Ectodermal cell (in vitro differentiated cells): ENCODE results near the gene RABEP2.
"Not testable (repeated sequence)": the region's sequence is repeated elsewhere in the genome, so short reads cannot be mapped to it uniquely, and the experiment has no call there.

ENCODE experiments used
- H3K27ac ChIP-seq: 2 replicates; pipeline ENCODE4 v1.7.0; 2013; ENCODE audit warnings: mild to moderate bottlenecking, low read depth, low read length; ENCODE audit not compliant: insufficient read depth, poor library complexity, severe bottlenecking
- H3K27me3 ChIP-seq: 2 replicates; pipeline ENCODE4 v1.7.0; 2013; ENCODE audit warnings: mild to moderate bottlenecking, low read length; ENCODE audit not compliant: insufficient read depth, control insufficient read depth, poor library complexity, severe bottlenecking
- H3K36me3 ChIP-seq: one replicate; pipeline ENCODE4 v1.7.0; 2013; ENCODE audit warnings: low read length; ENCODE audit not compliant: control insufficient read depth, insufficient read depth
- H3K4me1 ChIP-seq: one replicate; pipeline ENCODE4 v1.7.0; 2013; ENCODE audit warnings: low read length; ENCODE audit not compliant: control insufficient read depth, insufficient read depth
- H3K4me3 ChIP-seq: 2 replicates; pipeline ENCODE4 v1.7.0; 2013; ENCODE audit warnings: low read depth, low read length, control low read depth; ENCODE audit not compliant: insufficient read depth
- H3K9me3 ChIP-seq: 2 replicates; pipeline ENCODE4 v1.7.0; 2013; ENCODE audit warnings: mild to moderate bottlenecking, low read length, moderate library complexity; ENCODE audit not compliant: control insufficient read depth
- WGBS, 2 experiments: methylation state at CpG; one replicate each; pipeline ENCODE4 v1.1.7; 2013; ENCODE audit warnings: missing lambda C conversion rate in 2 of 2; 5-methylcytosine and 5-hydroxymethylcytosine counted together

The RABEP2 gene

DNA sequence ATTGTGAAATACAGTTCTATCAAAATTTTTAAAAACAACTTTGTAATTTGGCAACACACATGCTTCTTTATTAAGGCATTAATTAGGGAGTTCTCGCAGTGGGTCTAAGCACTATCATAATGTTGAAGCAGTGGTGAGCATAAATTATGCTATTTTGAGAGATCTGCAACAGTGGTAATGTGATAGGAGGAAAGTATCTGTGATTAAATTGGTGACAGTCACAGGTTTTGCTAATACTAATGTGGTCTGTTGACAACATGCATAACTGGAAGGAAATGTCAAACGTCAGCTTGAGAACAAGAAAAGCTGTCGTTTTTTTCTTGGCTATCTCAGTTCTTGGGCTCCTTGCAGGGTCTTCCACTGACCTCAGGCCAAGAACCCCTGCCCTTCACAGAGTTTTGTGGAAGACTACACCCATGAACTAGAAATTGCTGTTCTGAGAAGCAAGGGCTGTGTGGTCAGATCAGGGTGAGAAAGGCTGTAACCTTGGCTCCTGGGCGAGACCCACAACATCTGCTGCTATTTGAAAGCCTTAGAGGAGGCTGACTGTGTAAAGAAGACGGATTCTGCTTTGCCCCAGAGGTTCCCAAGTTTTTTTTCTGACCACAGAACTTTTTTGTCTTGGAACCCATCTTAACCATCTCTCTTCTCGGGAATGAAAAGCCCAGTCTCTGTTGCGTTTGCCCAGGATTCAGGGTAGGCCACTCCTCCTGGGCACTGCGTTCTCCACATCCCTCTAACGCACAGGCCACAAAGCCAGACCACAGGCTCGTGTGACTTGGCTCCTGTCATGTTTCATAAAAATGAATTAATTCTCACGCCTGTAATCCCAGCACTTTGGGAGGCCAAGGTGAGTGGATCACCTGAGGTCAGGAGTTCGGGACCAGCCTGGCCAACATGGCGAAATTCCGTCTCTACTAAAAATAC lies 32.8 kb downstream of the RABEP2 start:
- no peak overlapping the region for H3K27ac ChIP-seq
- no peaks in the 10 kb centered on the region for H3K4me1 ChIP-seq
- no peaks in the 10 kb centered on the region for H3K27me3 ChIP-seq
- H3K36me3 ChIP-seq, result no peaks in the 10 kb centered on the region
- 88 to 90% methylated on average over 14 of the region's 14 CpGs for WGBS, 2 experiments
- no peak overlapping the region for H3K4me3 ChIP-seq
- no peaks in the 10 kb centered on the region for H3K9me3 ChIP-seq

DNA sequence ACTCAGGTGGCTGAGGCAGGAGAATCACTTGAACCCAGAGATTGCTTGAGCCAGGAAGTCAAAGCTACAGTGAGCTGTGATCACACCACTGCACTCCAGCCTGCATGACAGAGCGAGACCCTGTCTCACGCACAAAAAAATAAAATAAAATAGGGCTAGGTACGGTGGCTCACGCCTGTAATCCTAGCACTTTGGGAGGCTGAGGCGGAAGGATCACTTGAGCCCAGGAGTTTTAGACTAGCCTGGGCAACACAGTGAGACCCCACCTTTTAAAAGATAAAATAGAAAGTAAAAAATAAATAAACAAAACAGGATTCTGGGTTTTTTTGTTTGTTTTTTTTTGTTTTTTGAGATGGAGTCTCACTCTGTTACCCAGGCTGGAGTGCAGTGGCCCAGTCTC lies 34.7 kb downstream of the RABEP2 start:
- H3K27ac ChIP-seq, H3K4me1 ChIP-seq, H3K9me3 ChIP-seq, H3K4me3 ChIP-seq, H3K36me3 ChIP-seq, H3K27me3 ChIP-seq: not testable (repeated sequence)
- WGBS, 2 experiments, result 94% methylated on average over 5 of the region's 5 CpGs

DNA sequence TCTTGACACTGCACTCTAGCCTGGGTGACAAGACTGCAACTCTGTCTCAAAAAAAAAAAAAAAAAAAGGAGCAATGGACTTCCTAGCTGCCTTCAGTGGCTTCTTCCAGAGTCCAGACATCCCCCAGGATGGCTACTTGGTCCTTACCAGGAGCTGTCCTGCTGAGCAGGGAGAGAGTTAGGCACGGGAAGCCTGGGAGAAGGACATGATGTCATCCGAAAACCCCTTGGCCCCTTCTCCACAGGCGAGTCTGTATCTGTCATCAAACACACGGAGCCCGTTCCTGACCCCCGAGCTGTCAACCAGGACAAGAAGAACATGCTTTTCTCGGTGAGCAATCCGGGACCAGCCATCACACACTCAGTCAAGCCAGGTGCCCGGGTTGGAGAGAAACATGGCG lies 38.1 kb downstream of the RABEP2 start:
- H3K9me3 ChIP-seq, result no peaks in the 10 kb centered on the region
- peaks cover 6% of the 10 kb centered on the region for H3K4me1 ChIP-seq
- WGBS, 2 experiments, result 86% methylated on average over 10 of the region's 10 CpGs
- no peaks in the 10 kb centered on the region for H3K36me3 ChIP-seq
- H3K27me3 ChIP-seq, result no peaks in the 10 kb centered on the region
- no peak overlapping the region for H3K27ac ChIP-seq
- H3K4me3 ChIP-seq, result no peak overlapping the region

- Histone ChIP-seq H3K4me1 (peaks cover 14% of the 10 kb centered on the region), H3K9me3 (no peaks in the 10 kb centered on the region), H3K27me3 (peaks cover 4% of the 10 kb centered on the region), H3K36me3 (no peaks in the 10 kb centered on the region), H3K27ac (no peak overlapping the region), H3K4me3 (no peak overlapping the region)
- WGBS, 2 experiments, result 87 to 92% methylated on average over 6 of the region's 6 CpGs
Observed at GRCh38 chr16:28884045-28884444, 41.0 kb downstream of the RABEP2 start.

GRCh38 chr16:28883221-28883996 lies 41.6 kb downstream of the RABEP2 start:
- Histone ChIP-seq H3K9me3 (no peaks in the 10 kb centered on the region), H3K4me3 (no peak overlapping the region), H3K4me1 (peaks cover 19% of the 10 kb centered on the region), H3K36me3 (no peaks in the 10 kb centered on the region), H3K27ac (no peak overlapping the region), H3K27me3 (peaks cover 4% of the 10 kb centered on the region)
- WGBS, 2 experiments, result 78 to 79% methylated on average over 25 of the region's 25 CpGs

GRCh38 chr16:28882551-28883160 lies 42.4 kb downstream of the RABEP2 start:
- Histone ChIP-seq H3K9me3 (no peaks in the 10 kb centered on the region), H3K27me3 (peaks cover 4% of the 10 kb centered on the region), H3K27ac (no peak overlapping the region), H3K4me1 (peaks cover 26% of the 10 kb centered on the region), H3K4me3 (no peak overlapping the region), H3K36me3 (no peaks in the 10 kb centered on the region)
- 63% methylated on average over 24 of the region's 24 CpGs for WGBS, 2 experiments

GRCh38 chr16:28881565-28881964 lies 43.5 kb downstream of the RABEP2 start:
- not testable (repeated sequence) for H3K27me3 ChIP-seq, H3K4me3 ChIP-seq, H3K27ac ChIP-seq, H3K36me3 ChIP-seq, H3K9me3 ChIP-seq
- peaks cover 28% of the 10 kb centered on the region for H3K4me1 ChIP-seq
- WGBS, 2 experiments, result 78 to 80% methylated on average over 4 of the region's 4 CpGs

GRCh38 chr16:28880955-28881354 lies 44.1 kb downstream of the RABEP2 start:
- WGBS, 2 experiments, result 88 to 92% methylated on average over 4 of the region's 4 CpGs
- Histone ChIP-seq H3K36me3 (no peaks in the 10 kb centered on the region), H3K4me3 (no peak overlapping the region), H3K27me3 (peaks cover 4% of the 10 kb centered on the region), H3K9me3 (no peaks in the 10 kb centered on the region), H3K4me1 (peaks cover 28% of the 10 kb centered on the region), H3K27ac (no peak overlapping the region)

GRCh38 chr16:28880589-28880915 lies 44.5 kb downstream of the RABEP2 start:
- Histone ChIP-seq H3K36me3 (no peaks in the 10 kb centered on the region), H3K9me3 (no peaks in the 10 kb centered on the region), H3K27ac (no peak overlapping the region), H3K4me1 (peaks cover 28% of the 10 kb centered on the region), H3K4me3 (peak overlapping the region; percentile 87), H3K27me3 (peaks cover 4% of the 10 kb centered on the region)
- WGBS, 2 experiments, result 19 to 20% methylated on average over 11 of the region's 11 CpGs
